Stimulated activated CD8-positive, alpha-beta memory T cell treated with anti-CD3 and anti-CD28 coated beads, Interleukin-7, amount 100 ng/mL, for 1 hour (primary cell): ENCODE data around the gene SYNPR.

ENCODE experiments used
- DNase-seq, 2 donors: peaks; one replicate each; pipeline ENCODE4 v3.0.0-alpha.2; 2020; ENCODE audit warnings: low read depth in 2 of 2

SYNPR gene

DNA sequence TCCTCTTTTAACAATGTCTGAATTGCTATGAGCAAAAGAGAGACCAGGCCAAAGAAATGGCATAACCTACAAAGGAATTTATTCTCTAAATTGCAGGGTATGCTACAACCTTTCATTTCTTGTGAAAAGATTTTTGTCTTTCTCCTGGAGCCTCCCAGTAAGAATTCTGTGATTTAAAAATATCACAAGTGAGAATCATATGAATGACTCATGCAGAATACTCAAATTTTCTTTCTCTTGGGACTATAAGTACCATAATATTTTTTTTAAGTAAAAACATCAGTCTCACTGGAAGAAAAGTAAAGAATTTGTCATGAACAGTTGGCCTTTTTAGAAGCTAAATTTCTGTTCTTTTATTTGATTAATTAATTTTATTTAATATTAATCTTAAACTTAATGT lies 26.3 kb downstream of the SYNPR start:
- no peak for DNase-seq

GRCh38 chr3:63308072-63308471 lies 30.0 kb downstream of the SYNPR start:
- DNase-seq, result no peak

- DNase-seq, result no peak
Measured at GRCh38 chr3:63309768-63310167, 31.7 kb downstream of the SYNPR start.

- no peak for DNase-seq
Measured at GRCh38 chr3:63323766-63324165, 45.7 kb downstream of the SYNPR start.

GRCh38 chr3:63324621-63325020 lies 46.5 kb downstream of the SYNPR start:
- DNase-seq, result no peak

- no peak for DNase-seq
Measured at GRCh38 chr3:63325386-63325785, 47.3 kb downstream of the SYNPR start.

- no peak for DNase-seq
Measured at GRCh38 chr3:63328365-63328764, 50.3 kb downstream of the SYNPR start.

- no peak for DNase-seq
Measured at GRCh38 chr3:63331520-63331919, 53.4 kb downstream of the SYNPR start.

- no peak for DNase-seq
Measured at GRCh38 chr3:63333815-63334214, 55.7 kb downstream of the SYNPR start.

DNA sequence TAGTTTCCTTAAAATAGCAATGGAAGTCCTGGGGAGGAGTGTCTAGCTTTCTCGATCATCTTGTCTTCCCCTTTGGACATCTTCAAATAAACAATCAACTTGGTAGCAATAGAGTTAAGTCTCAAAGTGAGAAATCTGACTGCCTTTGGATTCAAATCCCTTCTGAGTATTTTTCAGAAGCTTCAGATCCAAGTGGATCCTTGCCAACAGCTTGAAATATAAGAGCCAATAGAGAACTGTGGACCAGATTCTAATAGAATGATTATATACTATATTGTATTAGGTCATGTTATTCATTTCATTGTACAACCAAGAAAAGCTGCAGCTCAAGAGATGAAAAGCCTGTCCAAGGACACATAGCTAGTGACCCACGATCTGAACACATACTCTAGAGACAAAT lies 60.2 kb downstream of the SYNPR start:
- no peak for DNase-seq

DNA sequence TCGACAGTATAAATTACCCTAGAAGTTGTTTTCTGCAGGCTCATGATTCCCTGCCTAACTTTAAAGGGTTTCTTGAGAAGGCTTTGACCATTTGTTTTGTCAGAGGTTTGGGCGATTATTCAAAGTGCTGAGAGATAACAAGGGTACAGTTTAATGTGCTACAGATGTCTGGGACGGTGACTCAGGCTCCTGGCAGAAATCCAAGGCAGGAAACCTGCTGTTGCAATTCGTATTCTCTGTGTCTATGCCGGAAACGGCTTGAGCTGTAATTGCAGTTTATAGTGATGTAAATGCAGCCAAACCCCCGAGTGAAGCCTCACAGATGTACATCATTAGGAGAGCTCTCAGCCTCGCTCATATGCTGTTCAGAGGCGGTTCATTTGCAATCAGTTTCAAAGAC lies 65.6 kb downstream of the SYNPR start:
- DNase-seq, result no peak

DNA sequence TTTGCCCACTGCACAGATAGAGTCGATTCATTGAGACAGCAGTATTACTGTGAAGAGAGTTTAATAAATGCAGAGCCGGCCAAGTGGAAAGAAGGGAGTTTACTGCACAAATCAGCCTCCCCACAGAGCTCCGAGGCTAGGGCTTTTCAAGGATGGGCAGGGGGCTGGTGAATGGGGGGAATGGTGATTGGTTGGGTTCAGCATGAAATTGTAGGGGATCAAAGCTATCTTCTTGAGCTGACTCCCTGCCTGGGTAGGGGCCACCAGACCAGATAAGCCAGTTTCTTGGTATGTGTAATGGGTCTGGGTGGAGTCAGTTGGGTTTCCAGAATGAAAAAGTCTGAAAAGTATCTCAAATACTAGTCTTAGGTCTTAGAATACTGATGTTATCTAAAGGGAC lies 66.6 kb downstream of the SYNPR start:
- no peak for DNase-seq

GRCh38 chr3:63349583-63350573 lies 71.8 kb downstream of the SYNPR start:
- DNase-seq, result no peak

DNA sequence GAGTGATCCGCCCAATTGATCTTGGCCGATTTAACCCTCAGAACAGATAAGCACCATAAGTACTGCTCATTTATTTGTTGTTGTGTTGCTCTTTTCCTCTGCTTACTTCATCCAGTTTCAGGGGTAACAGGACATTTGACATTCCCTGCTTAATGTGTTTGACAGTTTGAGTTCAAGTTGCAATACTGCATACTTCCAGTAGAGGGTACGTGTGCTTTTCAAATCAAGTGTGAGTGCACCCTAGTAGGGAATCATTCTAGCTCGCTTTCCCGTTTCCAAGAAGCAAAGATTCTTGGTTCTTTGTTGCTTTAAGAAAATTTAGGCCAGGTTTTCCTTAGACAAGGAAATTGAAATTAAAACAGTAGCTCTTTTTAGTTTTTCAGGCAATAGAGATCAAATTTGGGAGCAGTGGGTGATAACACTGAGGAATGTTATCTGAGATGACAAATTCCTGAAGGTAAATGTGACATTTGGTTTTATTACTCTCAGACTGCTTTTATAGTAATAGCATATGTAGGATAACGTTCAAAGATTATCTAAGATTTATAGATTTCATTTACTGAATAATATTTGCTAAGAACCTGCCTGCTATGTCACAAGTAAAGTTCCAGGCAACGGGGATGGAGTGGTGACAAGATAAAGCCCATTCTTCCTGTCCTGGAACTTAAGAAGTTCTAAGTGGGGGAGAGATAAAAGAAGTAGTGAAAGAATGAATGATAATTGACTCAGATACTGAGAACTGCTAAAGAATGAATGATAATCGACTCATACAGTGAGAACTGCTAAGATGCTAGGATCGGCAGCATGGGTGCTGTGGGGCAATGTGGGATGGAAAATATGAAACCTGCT lies 73.3 kb downstream of the SYNPR start:
- no peak for DNase-seq

GRCh38 chr3:63352008-63352279 lies 73.8 kb downstream of the SYNPR start:
- DNase-seq, result no peak

DNA sequence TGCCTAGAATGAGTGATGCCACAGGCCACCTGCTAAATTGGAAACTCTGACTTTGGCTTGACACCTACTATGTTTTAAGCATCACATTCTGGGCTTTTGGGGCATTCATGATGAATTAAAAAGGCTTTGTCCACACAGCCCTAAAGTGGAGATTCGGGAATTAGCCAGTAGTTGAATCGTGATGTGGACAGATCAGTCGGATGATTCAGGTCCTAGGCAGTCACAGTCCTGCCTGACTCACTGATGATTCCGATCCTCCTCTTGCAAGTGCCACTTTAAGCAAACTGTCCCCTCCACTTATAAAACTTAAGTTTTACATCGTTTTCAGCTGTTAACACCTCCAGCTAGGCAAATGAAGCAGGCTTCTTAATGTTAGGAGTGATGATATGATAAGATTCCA lies 75.3 kb downstream of the SYNPR start:
- no peak for DNase-seq

GRCh38 chr3:63354160-63354559 lies 76.1 kb downstream of the SYNPR start:
- DNase-seq, result no peak

- no peak for DNase-seq
Measured at GRCh38 chr3:63355809-63356208, 77.7 kb downstream of the SYNPR start.

DNA sequence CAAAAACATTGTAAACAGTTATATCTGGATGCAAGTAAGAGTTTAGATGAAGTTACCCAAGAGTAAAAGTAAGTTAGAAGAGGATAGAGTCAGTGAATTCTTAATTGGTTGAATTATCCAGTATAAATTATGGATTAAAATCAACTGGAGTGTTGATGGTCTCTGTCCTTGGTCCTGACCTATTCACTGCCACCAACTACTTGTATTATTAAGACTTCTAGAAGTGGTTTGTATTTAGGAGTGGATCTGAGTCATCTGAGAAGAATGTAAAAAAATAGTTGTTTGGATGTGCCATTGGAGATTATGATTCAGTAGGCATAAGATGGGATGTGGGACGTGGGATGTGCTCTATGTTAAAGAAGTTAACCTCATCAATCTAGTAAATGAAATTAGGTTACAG lies 86.4 kb downstream of the SYNPR start:
- DNase-seq, result no peak

DNA sequence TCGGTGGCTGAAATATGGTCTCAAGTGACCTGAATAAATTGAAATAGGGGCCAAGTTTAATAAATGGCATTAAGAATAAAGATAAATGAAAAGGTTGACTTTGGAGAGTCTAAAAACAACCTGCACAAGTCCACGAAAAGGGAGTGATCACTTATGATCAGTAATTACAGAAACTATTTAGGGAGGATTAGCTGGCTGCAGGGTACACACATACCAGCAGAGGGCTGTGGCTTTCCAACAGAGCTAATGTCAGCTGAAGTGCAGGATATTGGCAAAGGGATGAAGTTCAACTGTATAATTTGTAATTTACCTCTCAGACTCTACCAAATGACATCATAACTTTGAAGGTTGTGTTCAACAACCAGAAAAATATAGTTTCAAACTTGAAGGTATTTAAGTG lies 86.8 kb downstream of the SYNPR start:
- no peak for DNase-seq

GRCh38 chr3:63365671-63366070 lies 87.6 kb downstream of the SYNPR start:
- no peak for DNase-seq

DNA sequence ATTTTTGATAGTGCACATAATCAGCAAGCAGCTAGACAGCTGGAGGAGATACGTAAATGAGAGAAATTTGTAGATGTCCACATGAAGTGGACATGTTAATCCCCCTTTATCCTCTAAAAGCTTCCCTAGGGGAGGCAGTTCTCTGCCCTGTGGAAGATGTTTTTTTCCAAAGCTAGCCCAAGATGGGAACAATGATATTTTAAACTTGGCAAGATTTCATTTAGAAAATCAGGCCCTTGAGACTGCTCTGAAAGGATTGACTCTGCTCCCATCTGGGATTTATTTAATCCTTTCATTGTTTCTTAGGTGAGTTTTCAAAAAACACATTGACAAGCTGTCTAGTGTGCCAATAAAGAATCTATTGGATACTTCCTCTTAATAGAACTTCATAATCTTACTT lies 92.0 kb downstream of the SYNPR start:
- DNase-seq, result no peak

GRCh38 chr3:63383040-63383439 lies 104.9 kb downstream of the SYNPR start:
- no peak for DNase-seq
